GM12801 (cell line): ENCODE results near the gene PDE8A.

Experiments
- CTCF ChIP-seq: IDR thresholded peaks from one replicate; pipeline ENCODE4 v1.5.1; 2011; ENCODE audit warnings: control low read depth; ENCODE audit not compliant: insufficient read length; ENCODE audit errors: extremely low read depth

PDE8A gene

GRCh38 chr15:85172846-85173490 is 191.3 kb downstream of the PDE8A start:
- no peak for TF ChIP-seq CTCF

DNA sequence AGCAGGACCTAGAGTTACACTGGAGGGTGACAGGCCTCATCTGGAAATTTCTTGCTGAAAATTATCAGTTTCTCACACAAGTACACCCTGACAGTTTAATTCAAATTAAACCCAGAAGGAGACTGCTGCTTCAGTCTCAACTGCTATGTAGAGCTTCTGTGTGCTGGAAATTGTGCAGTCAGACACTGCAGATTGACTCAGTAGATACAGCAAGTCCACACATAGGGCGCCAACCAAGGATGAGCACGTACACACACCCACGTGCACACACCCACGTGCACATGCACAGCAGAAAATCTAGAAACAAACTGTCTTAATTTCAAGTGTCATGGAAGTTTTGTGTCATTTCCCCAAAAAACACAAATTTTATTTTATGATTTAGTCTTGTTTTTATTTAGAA is 192.9 kb downstream of the PDE8A start:
- no peak for TF ChIP-seq CTCF

GRCh38 chr15:85178308-85178707 is 196.7 kb downstream of the PDE8A start:
- no peak for TF ChIP-seq CTCF

- no peak for TF ChIP-seq CTCF
These were observed 198.0 kb downstream of the PDE8A start for GRCh38 chr15:85179700-85180099.
